GM13976 (cell line): ENCODE data around the gene CALM3.

Experiments
- DNase-seq: peaks from one replicate; pipeline ENCODE4 v3.0.0; 2012; ENCODE audit warnings: low spot score
- CTCF ChIP-seq: IDR thresholded peaks from 2 replicates; pipeline ENCODE4 v1.5.1; 2012; ENCODE audit warnings: borderline replicate concordance, mild to moderate bottlenecking; ENCODE audit not compliant: insufficient read depth; ENCODE audit errors: extremely low read depth, missing control alignments, control extremely low read depth
- in situ Hi-C: fragments of 300-500 bp; cut with MboI; formaldehyde crosslinking; loops from one replicate; pipeline ENCODE4 v1.12.0; 2022; ENCODE audit warnings: low sequenced_read_pairs, mixed read lengths, inconsistent platforms; ENCODE audit not compliant: unreplicated experiment

CALM3 gene

DNA sequence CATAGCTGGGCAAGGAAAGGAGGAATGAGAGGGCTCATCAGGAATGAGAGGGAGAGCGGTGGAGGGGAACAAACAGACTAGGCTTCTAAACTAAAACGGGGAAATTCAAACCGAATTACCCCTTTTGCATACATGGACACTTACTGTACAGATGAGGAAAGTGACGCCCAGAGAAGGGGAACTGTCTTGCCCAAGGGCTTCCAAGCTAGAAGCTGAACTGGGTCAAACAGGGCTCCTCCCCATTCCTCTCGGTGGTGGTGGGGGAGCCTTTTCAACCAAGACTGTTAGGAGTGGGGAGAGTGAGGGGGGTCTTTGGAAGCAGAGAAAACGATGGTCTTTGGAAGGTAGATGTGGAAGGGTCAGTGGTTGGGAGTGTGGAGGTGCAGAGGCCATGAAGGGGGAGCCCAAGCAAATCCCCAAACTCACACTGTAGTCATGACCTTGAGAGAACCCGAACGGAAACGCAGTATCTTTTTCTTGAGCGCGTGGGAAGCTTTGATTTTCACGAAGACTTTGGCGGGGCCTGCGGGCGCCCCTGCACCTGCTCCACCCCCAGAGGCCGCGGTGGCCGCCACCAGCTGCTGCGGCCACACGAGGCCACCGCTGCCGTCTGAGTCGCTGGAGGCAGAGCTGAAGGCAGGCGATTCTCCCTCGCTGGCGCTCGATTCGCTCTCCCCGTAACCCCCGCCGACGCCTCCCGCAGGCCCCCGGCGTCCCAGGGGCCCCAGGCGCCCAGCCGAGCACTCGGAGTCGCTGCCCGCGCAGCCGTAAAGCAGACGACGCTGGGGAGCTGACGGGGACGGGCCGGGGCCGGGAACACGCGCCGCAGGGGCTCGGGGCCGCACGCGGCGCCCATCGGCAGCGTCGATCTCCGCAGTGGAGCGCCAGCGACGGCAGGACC is 47.2 kb downstream of the CALM3 start:
- TF ChIP-seq CTCF, result no peak
- DNase-seq, result peak; percentile 67
- in situ Hi-C loops, result no loop called here

GRCh38 chr19:46648961-46649960 is 48.1 kb downstream of the CALM3 start:
- in situ Hi-C loops, result no loop called here
- no peak for DNase-seq
- TF ChIP-seq CTCF, result no peak

DNA sequence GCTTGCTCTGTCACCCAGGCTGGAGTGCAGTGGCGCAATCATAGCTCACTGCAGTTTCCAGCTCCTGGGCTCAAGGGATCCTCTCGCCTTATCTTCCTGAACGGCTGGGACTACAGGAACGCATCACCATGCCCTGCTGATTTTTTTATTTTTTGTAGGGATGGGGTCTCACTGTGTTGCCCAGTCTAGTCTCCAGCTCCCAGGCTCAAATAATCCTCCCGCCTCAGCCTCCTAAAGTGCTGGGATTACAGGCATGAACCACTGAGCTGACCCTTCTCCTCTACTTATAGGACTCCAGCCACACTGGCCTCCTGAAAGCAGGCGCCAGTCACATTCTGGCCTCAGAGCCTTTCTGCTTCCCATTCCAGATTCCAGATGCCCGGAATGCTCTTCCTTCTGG is 49.3 kb downstream of the CALM3 start:
- TF ChIP-seq CTCF, result no peak
- no peak for DNase-seq
- in situ Hi-C loops, result no loop called here

DNA sequence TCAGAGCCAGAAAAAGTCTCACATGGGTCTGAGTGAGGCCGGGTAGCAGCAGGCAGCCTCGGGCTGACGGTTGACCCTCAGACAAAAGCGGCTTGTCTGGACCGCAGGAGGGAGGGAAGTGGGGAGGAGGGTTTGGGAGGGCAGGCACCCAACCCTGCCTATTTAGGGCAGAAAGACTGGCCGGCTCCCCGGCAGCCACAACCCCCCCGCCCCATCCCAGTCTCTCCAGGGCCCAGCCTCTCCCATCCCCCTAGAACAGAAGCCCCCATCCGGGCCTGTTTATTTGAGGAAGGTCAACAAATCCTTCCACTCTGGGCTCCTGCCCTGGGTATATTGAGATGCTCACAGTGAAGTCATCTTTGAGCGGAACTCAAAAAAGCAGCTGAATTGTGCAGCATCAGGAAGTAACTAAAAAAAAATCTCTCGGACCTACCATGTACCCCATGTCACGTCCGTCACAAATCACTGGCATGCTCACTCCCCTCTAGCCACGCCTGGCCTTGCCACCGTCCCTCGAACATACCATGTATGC is 53.6 kb downstream of the CALM3 start:
- in situ Hi-C loops, result no loop called here

GRCh38 chr19:46656541-46656940 is 55.4 kb downstream of the CALM3 start:
- DNase-seq, result no peak
- no peak for TF ChIP-seq CTCF
- in situ Hi-C loops, result no loop called here

More for the DNA sequence above, 53.6 kb downstream of the CALM3 start:
- TF ChIP-seq CTCF, result no peak
- DNase-seq, result no peak
